H54 (cell line): ENCODE measurements around the gene PMPCA.

Source experiments
- DNase-seq: peaks from one replicate; pipeline ENCODE4 v3.0.0; 2011; ENCODE audit warnings: low spot score, mixed read lengths; ENCODE audit not compliant: insufficient read length
- FAIRE-seq: peaks from 3 replicates; lab custom pipeline; 2011; peaks lifted over from hg19 to GRCh38; lab: Jason Lieb, UNC
- POLR2A ChIP-seq: IDR thresholded peaks from 2 replicates; pipeline ENCODE4 v1.6.1; 2011; ENCODE audit warnings: low read depth, mild to moderate bottlenecking, low read length

The PMPCA gene

GRCh38 chr9:136445799-136446198 is 35.3 kb downstream of the PMPCA start:
- DNase-seq (no peak), FAIRE-seq (no peak)
- TF ChIP-seq POLR2A, result no peak

- FAIRE-seq (no peak), DNase-seq (no peak)
- TF ChIP-seq POLR2A, result no peak
These were observed 36.8 kb downstream of the PMPCA start for GRCh38 chr9:136447173-136447778.

GRCh38 chr9:136448655-136449054 is 38.2 kb downstream of the PMPCA start:
- FAIRE-seq (no peak), DNase-seq (no peak)
- TF ChIP-seq POLR2A, result no peak

GRCh38 chr9:136451221-136451877 is 40.9 kb downstream of the PMPCA start:
- FAIRE-seq, result no peak
- TF ChIP-seq POLR2A, result no peak
- no peak for DNase-seq

- TF ChIP-seq POLR2A, result no peak
- DNase-seq (no peak), FAIRE-seq (no peak)
These were observed 42.9 kb downstream of the PMPCA start for GRCh38 chr9:136453326-136453725.

GRCh38 chr9:136454026-136454796 is 43.8 kb downstream of the PMPCA start:
- no peak for FAIRE-seq
- no peak for TF ChIP-seq POLR2A
- no peak for DNase-seq

- FAIRE-seq (no peak), DNase-seq (no peak)
- no peak for TF ChIP-seq POLR2A
These were observed 44.9 kb downstream of the PMPCA start for GRCh38 chr9:136455043-136456002.

GRCh38 chr9:136456258-136456657 is 45.8 kb downstream of the PMPCA start:
- FAIRE-seq, result no peak
- DNase-seq, result no peak
- no peak for TF ChIP-seq POLR2A

GRCh38 chr9:136457326-136457725 is 46.9 kb downstream of the PMPCA start:
- DNase-seq, result no peak
- FAIRE-seq, result no peak
- no peak for TF ChIP-seq POLR2A

- FAIRE-seq (no peak), DNase-seq (no peak)
- TF ChIP-seq POLR2A, result no peak
These were observed 49.0 kb downstream of the PMPCA start for GRCh38 chr9:136459425-136459824.

- FAIRE-seq (no peak), DNase-seq (no peak)
- TF ChIP-seq POLR2A, result no peak
These were observed 50.4 kb downstream of the PMPCA start for GRCh38 chr9:136460772-136461325.

GRCh38 chr9:136462664-136463063 is 52.2 kb downstream of the PMPCA start:
- DNase-seq (no peak), FAIRE-seq (no peak)
- no peak for TF ChIP-seq POLR2A

GRCh38 chr9:136463578-136463977 is 53.1 kb downstream of the PMPCA start:
- DNase-seq (no peak), FAIRE-seq (no peak)
- no peak for TF ChIP-seq POLR2A
